Measurements from ENCODE around the gene USO1. TPM values are rescaled to one million over a fixed set of nuclear protein-coding genes. Genes with fewer than 3 reads are reported as not detected.

USO1 gene
- total and polyA plus RNA-seq, 2 donors (not counting 3 experiments of a cell fraction or from before 2014, with no cell fraction given): 29.1 to 66.0 TPM

GRCh38 chr4:75786938-75787337 lies 62.6 kb downstream of the USO1 start:
- no TSS peak for BruUV-seq (replicated peaks)
- ChIA-PET POLR2A (no interaction called here), CTCF (no interaction called here)
- FAIRE-seq (no peak), DNase-seq (ENCODE audit: low read depth, low spot score) (no peak)
- Histone ChIP-seq H3K27me3 (ENCODE audit: control insufficient read depth in 2 of 2, insufficient read depth in 2 of 2, low read length in 2 of 2) (no peaks in the 10 kb centered on the region), H3K79me2 (ENCODE audit: control insufficient read depth, insufficient read depth, low read length) (no peaks in the 10 kb centered on the region), H3K9ac (replicated peaks; ENCODE audit: extremely low read depth, insufficient read depth, low read length) (no peak overlapping the region), H3K27ac (ENCODE audit: insufficient read depth, low read depth, low read length) (no peak overlapping the region), H3K4me2 (ENCODE audit: insufficient read depth, low read length) (no peak overlapping the region), H4K20me1 (replicated peaks; ENCODE audit: control insufficient read depth, extremely low read depth, insufficient read depth, low read length) (no peaks in the 10 kb centered on the region), H3K36me3 (ENCODE audit: control insufficient read depth in 2 of 2, extremely low read depth in 1 of 2, insufficient read depth in 2 of 2, low read length in 2 of 2) (peaks cover 10 to 20% of the 10 kb centered on the region in 2 experiments), H3K4me3 (replicated peaks in 1 of 3; ENCODE audit: insufficient read depth in 1 of 3, low read depth in 1 of 3, low read length in 3 of 3) (no peak overlapping the region), H3K9me1 (replicated peaks; ENCODE audit: control insufficient read depth, extremely low read depth, insufficient read depth, low read length) (no peaks in the 10 kb centered on the region), H3K9me3 (replicated peaks; ENCODE audit: control insufficient read depth, insufficient read depth, low read length) (no peaks in the 10 kb centered on the region), H2AFZ (ENCODE audit: low read depth, low read length) (no peak overlapping the region), H3K4me1 (ENCODE audit: control insufficient read depth, extremely low read depth, insufficient read depth, low read length) (no peaks in the 10 kb centered on the region)
- TF ChIP-seq MYC (IDR thresholded peaks at IDR 0.05; ENCODE audit: low read depth, low read length) (no peak), POLR2AphosphoS5 (IDR thresholded peaks at IDR 0.05; ENCODE audit: insufficient read depth, low read depth, low read length) (no peak), CTCF (IDR thresholded peaks at IDR 0.05; ENCODE audit: extremely low read depth in 1 of 2, insufficient read depth in 1 of 2, low read depth in 1 of 2, low read length in 2 of 2) (no peak), EZH2 (IDR thresholded peaks at IDR 0.05; ENCODE audit: borderline replicate concordance, low read depth, low read length, severe bottlenecking) (no peak), JUN (IDR thresholded peaks at IDR 0.05; ENCODE audit: borderline replicate concordance, insufficient read depth, insufficient read length, low read depth) (no peak), POLR2A (IDR thresholded peaks at IDR 0.05; ENCODE audit: low read depth, low read length) (no peak), GATA2 (IDR thresholded peaks at IDR 0.05; ENCODE audit: insufficient read depth, insufficient read length, low read depth, low read length) (no peak)
- dilution Hi-C loops (cut with MboI; ENCODE audit: extremely low pct_ligation_motif_present, low sequenced_read_pairs) (no loop called here), intact Hi-C loops (cut with micrococcal nuclease) (no loop called here)

GRCh38 chr4:75790024-75790423 lies 65.6 kb downstream of the USO1 start:
- Histone ChIP-seq H3K27ac (ENCODE audit: insufficient read depth, low read depth, low read length) (no peak overlapping the region), H4K20me1 (replicated peaks; ENCODE audit: control insufficient read depth, extremely low read depth, insufficient read depth, low read length) (no peaks in the 10 kb centered on the region), H3K79me2 (ENCODE audit: control insufficient read depth, insufficient read depth, low read length) (no peaks in the 10 kb centered on the region), H3K9me1 (replicated peaks; ENCODE audit: control insufficient read depth, extremely low read depth, insufficient read depth, low read length) (no peaks in the 10 kb centered on the region), H3K9me3 (replicated peaks; ENCODE audit: control insufficient read depth, insufficient read depth, low read length) (no peaks in the 10 kb centered on the region), H3K27me3 (ENCODE audit: control insufficient read depth in 2 of 2, insufficient read depth in 2 of 2, low read length in 2 of 2) (no peaks in the 10 kb centered on the region), H3K4me3 (replicated peaks in 1 of 3; ENCODE audit: insufficient read depth in 1 of 3, low read depth in 1 of 3, low read length in 3 of 3) (no peak overlapping the region), H3K9ac (replicated peaks; ENCODE audit: extremely low read depth, insufficient read depth, low read length) (no peak overlapping the region), H3K36me3 (ENCODE audit: control insufficient read depth in 2 of 2, extremely low read depth in 1 of 2, insufficient read depth in 2 of 2, low read length in 2 of 2) (peaks cover 7 to 11% of the 10 kb centered on the region in 2 experiments), H3K4me1 (ENCODE audit: control insufficient read depth, extremely low read depth, insufficient read depth, low read length) (no peaks in the 10 kb centered on the region), H3K4me2 (ENCODE audit: insufficient read depth, low read length) (no peak overlapping the region), H2AFZ (ENCODE audit: low read depth, low read length) (no peak overlapping the region)
- POLR2A ChIA-PET: no interaction called here
- TF ChIP-seq CTCF (IDR thresholded peaks at IDR 0.05; ENCODE audit: extremely low read depth in 1 of 2, insufficient read depth in 1 of 2, low read depth in 1 of 2, low read length in 2 of 2): no peak
- TF ChIP-seq POLR2A (IDR thresholded peaks at IDR 0.05; ENCODE audit: low read depth, low read length): no peak
- TF ChIP-seq MYC (IDR thresholded peaks at IDR 0.05; ENCODE audit: low read depth, low read length): no peak
- TF ChIP-seq POLR2AphosphoS5 (IDR thresholded peaks at IDR 0.05; ENCODE audit: insufficient read depth, low read depth, low read length): no peak
- no peak for TF ChIP-seq GATA2 (IDR thresholded peaks at IDR 0.05; ENCODE audit: insufficient read depth, insufficient read length, low read depth, low read length)
- TF ChIP-seq FOS (IDR thresholded peaks at IDR 0.05; ENCODE audit: borderline replicate concordance, insufficient read depth, low read length): no peak
- TF ChIP-seq JUN (IDR thresholded peaks at IDR 0.05; ENCODE audit: borderline replicate concordance, insufficient read depth, insufficient read length, low read depth): no peak
- dilution Hi-C loops (cut with MboI; ENCODE audit: extremely low pct_ligation_motif_present, low sequenced_read_pairs): no loop called here
- intact Hi-C loops (cut with micrococcal nuclease): no loop called here
- DNase-seq (ENCODE audit: low read depth, low spot score) (no peak), FAIRE-seq (no peak)
- no TSS peak for BruUV-seq (replicated peaks)
- CTCF ChIA-PET: no interaction called here
